ENCODE results near the gene CACNB2. TPM values are rescaled to one million over a fixed set of nuclear protein-coding genes. Genes with fewer than 3 reads are reported as not detected.
"Not testable (repeated sequence)": the region's sequence is repeated elsewhere in the genome, so short reads cannot be mapped to it uniquely, and the experiment has no call there.

Gene CACNB2
- polyA plus RNA-seq, 1 experiment, result 0.12 TPM

DNA sequence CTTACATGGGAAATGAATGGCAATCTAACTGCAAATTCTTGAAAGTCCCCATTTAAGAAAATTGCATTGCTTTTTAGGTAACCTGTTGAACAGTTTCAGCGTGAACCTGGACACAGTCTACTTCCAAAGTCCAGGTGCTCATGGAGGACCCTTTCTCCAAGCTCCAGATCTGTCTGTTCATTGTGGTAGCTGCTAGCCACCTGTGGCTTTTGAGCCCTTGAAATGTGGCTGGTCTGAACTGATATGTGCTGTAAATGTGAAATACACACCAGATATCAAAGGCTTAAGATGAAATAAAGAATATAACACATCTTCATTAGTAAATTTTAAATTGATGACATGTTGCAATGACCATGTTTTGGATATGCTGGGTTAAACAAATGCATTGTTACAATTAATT is 4.2 kb downstream of the CACNB2 start:
- Histone ChIP-seq H3K36me3 (ENCODE audit: control insufficient read depth, insufficient read depth, low read length) (no peaks in the 10 kb centered on the region), H3K27me3 (ENCODE audit: control insufficient read depth, insufficient read depth, low read length) (peaks cover 15% of the 10 kb centered on the region), H3K4me3 (ENCODE audit: low read depth, low read length) (no peak overlapping the region)
- TF ChIP-seq, protein P1, sequence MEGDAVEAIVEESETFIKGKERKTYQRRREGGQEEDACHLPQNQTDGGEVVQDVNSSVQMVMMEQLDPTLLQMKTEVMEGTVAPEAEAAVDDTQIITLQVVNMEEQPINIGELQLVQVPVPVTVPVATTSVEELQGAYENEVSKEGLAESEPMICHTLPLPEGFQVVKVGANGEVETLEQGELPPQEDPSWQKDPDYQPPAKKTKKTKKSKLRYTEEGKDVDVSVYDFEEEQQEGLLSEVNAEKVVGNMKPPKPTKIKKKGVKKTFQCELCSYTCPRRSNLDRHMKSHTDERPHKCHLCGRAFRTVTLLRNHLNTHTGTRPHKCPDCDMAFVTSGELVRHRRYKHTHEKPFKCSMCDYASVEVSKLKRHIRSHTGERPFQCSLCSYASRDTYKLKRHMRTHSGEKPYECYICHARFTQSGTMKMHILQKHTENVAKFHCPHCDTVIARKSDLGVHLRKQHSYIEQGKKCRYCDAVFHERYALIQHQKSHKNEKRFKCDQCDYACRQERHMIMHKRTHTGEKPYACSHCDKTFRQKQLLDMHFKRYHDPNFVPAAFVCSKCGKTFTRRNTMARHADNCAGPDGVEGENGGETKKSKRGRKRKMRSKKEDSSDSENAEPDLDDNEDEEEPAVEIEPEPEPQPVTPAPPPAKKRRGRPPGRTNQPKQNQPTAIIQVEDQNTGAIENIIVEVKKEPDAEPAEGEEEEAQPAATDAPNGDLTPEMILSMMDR (IDR thresholded peaks at IDR 0.05; ENCODE audit: insufficient read depth, low read depth, low read length), result no peak
- DNase-seq (ENCODE audit: low read depth), result no peak
- ChIA-PET POLR2A (no interaction called here), CTCF (no interaction called here)

- Histone ChIP-seq H3K27me3 (ENCODE audit: control insufficient read depth, insufficient read depth, low read length) (peaks cover 11% of the 10 kb centered on the region), H3K4me3 (ENCODE audit: low read depth, low read length) (no peak overlapping the region), H3K36me3 (ENCODE audit: control insufficient read depth, insufficient read depth, low read length) (no peaks in the 10 kb centered on the region)
- TF ChIP-seq, protein P1 (IDR thresholded peaks at IDR 0.05; ENCODE audit: insufficient read depth, low read depth, low read length), result no peak
- no peak for DNase-seq (ENCODE audit: low read depth)
- POLR2A ChIA-PET, result no interaction called here
- CTCF ChIA-PET, result no interaction called here
Observed at GRCh38 chr10:18144928-18145327, 4.7 kb downstream of the CACNB2 start.

- ChIA-PET POLR2A (no interaction called here), CTCF (interaction anchor here (0.6 kb wide), 2 partner anchors 50 to 1697 kb away, joined by 3 read pairs; no protein-coding TSS in a partner anchor)
- Histone ChIP-seq H3K4me3 (ENCODE audit: low read depth, low read length) (no peak overlapping the region), H3K36me3 (ENCODE audit: control insufficient read depth, insufficient read depth, low read length) (no peaks in the 10 kb centered on the region), H3K27me3 (ENCODE audit: control insufficient read depth, insufficient read depth, low read length) (peaks cover 9% of the 10 kb centered on the region)
- no peak for DNase-seq (ENCODE audit: low read depth)
- TF ChIP-seq, protein P1 (IDR thresholded peaks at IDR 0.05; ENCODE audit: insufficient read depth, low read depth, low read length), result no peak
Observed at GRCh38 chr10:18145652-18146051, 5.4 kb downstream of the CACNB2 start.

DNA sequence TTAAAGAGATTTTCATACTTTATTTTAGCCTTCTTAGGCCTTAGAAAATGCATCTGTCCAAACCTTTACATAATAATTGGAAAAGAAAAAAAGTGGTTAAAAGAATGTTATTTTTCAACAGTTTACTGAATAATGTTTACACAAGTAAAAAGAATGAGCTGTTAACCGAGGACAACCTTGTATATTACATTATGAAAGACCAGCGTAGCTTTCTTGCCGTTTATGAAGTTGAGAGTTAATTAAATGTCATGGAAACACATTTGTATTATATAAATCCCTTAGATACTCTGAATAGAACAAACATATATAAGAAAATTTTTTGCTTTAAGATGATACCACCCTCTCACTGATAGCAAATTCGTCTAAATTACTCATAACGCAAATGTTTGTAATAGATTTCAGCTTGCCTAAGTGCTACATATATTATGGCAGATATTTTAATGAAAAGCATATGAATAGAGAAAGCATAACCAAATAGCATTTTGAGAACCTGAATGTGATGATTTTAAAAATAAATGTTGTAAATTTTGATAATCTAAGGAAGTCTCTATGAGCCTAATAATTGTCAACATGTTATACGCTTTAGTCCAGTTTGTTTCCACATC is 9.1 kb downstream of the CACNB2 start:
- peaks cover 2% of the 10 kb centered on the region; the same call in 1 of the 2 replicates for H3K27me3 ChIP-seq (ENCODE audit: control insufficient read depth, insufficient read depth, low read length)
- TF ChIP-seq, protein P1 (IDR thresholded peaks at IDR 0.05; ENCODE audit: insufficient read depth, low read depth, low read length), result no peak
- no peak overlapping the region for H3K4me3 ChIP-seq (ENCODE audit: low read depth, low read length)
- CTCF ChIA-PET, result interaction anchor here (0.8 kb wide), 1 partner anchor 186 kb away, joined by 3 read pairs; no protein-coding TSS in a partner anchor
- DNase-seq (ENCODE audit: low read depth), result no peak
- POLR2A ChIA-PET, result no interaction called here
- no peaks in the 10 kb centered on the region for H3K36me3 ChIP-seq (ENCODE audit: control insufficient read depth, insufficient read depth, low read length)

DNA sequence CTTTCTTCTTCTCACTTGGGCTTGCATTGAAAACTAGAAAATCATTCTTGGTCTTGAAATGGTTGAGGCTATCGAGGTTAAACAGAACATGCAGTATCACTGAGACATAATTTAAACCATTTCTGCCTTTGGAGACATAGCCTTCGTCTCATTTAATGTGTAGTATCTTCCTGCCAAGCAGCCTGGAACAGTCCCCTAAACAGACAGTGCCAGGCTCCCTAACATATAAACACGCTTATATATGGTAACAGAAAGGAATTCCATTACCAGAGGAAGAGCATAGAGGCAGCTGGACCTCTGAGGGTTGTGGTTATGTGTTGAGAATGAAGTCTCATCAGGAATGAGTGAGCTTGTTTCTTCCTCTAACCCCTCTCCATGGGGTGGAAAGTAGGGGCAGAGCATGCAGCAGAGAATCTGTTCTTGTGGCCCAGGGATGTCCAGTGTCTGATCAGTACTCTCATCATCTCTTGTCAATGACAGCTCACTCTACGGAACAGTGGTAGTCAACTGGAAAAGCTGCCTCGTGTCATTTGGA is 11.2 kb downstream of the CACNB2 start:
- DNase-seq (ENCODE audit: low read depth), result no peak
- ChIA-PET POLR2A (interaction anchor here (0.7 kb wide), 1 partner anchor 25 kb away, joined by 4 read pairs; no protein-coding TSS in a partner anchor), CTCF (no interaction called here)
- 0 out of 2 replicates have a peak, but pooled peaks cover 2% of the 10 kb centered on the region for H3K27me3 ChIP-seq (ENCODE audit: control insufficient read depth, insufficient read depth, low read length)
- no peaks in the 10 kb centered on the region for H3K36me3 ChIP-seq (ENCODE audit: control insufficient read depth, insufficient read depth, low read length)
- no peak overlapping the region for H3K4me3 ChIP-seq (ENCODE audit: low read depth, low read length)
- TF ChIP-seq, protein P1 (IDR thresholded peaks at IDR 0.05; ENCODE audit: insufficient read depth, low read depth, low read length), result no peak

DNA sequence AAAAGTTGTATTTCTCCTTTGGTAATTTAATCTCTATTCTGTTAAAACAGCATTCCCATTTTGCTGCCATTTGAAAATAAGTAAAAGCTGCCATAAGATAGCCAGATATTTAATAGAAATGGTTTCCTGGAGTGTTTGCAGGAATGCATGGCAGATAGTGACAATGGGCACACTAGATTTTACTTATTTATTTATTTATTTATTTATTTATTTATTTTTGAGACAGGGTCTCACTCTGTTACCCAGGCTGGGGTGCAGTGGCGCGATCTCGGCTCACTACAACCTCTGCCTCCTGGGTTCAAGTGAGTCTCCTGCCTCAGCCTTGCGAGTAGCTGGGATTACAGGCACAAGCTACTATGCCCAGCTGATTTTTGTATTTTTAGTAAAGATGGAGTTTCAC is 13.2 kb downstream of the CACNB2 start:
- DNase-seq (ENCODE audit: low read depth); H3K4me3 ChIP-seq (ENCODE audit: low read depth, low read length); CTCF ChIA-PET; H3K36me3 ChIP-seq (ENCODE audit: control insufficient read depth, insufficient read depth, low read length); H3K27me3 ChIP-seq (ENCODE audit: control insufficient read depth, insufficient read depth, low read length); POLR2A ChIA-PET: not testable (repeated sequence)

Measured in BJ (cell line).